GM12878 (cell line): Measurements from ENCODE around the gene LRRC23. TPM values are rescaled to one million over a fixed set of nuclear protein-coding genes. Genes with fewer than 3 reads are reported as not detected.
A peak's percentile ranks its signal among the peaks of the same experiment; 100 is the strongest.

Experiments
- ATAC-seq: fragments of 200-7000 bp; cut with Tn5 transposase; 3 replicates; pipeline ENCODE4 v1.9.1; 2020; ENCODE audit warnings: mild to moderate bottlenecking, moderate library complexity
- BruUV-seq: library from RNA; stranded (reverse); fragments of 400-500 nt; replicated peaks from 2 replicates; lab custom pipeline; 2021; lab: Mats Ljungman, UMichigan
- CTCF ChIA-PET: fragments of 300-600 bp; sonication (Branson Sonifier 250); formaldehyde crosslinking; extraction: SDS; loops from one replicate; lab custom pipeline; 2021; ENCODE audit warnings: inconsistent platforms; lab: Yijun Ruan, JAX
- POLR2A ChIA-PET: fragments of 350-600 bp; formaldehyde crosslinking; extraction: SDS; loops from one replicate; lab custom pipeline; 2021; ENCODE audit warnings: inconsistent platforms; lab: Charles Lee
- RAD21 ChIA-PET: fragments of 300-600 bp; sonication (Branson Sonifier 250); formaldehyde crosslinking; loops from one replicate; lab custom pipeline; 2023; ENCODE audit warnings: antibody characterized with exemption; ENCODE audit not compliant: unreplicated experiment; lab: Charles Lee
- SMC1A ChIA-PET: fragments of 300-600 bp; sonication (Branson Sonifier 250); formaldehyde crosslinking; loops from one replicate; lab custom pipeline; 2023; ENCODE audit not compliant: unreplicated experiment, uncharacterized antibody; lab: Charles Lee
- DNase-seq: peaks from one replicate; pipeline ENCODE4 v3.0.0-alpha.2; 2011; ENCODE audit warnings: low read depth, low spot score
- FAIRE-seq: peaks from 3 replicates; lab custom pipeline; 2011; peaks lifted over from hg19 to GRCh38; lab: Jason Lieb, UNC
- H2AFZ ChIP-seq: 2 replicates; pipeline ENCODE4 v1.6.0; 2011; ENCODE audit warnings: low read depth, low read length, control low read depth; ENCODE audit not compliant: control insufficient read depth
- H3K27ac ChIP-seq: 2 replicates; pipeline ENCODE4 v1.5.1; 2011; ENCODE audit warnings: control low read depth; ENCODE audit not compliant: control insufficient read depth, insufficient read depth
- H3K27me3 ChIP-seq, 2 experiments: replicated peaks in 1 of 2; 2 replicates each; pipeline versions ENCODE4 v1.6.0 to v1.6.1; 2011; ENCODE audit warnings: low read length in 1 of 2; ENCODE audit not compliant: control insufficient read depth in 2 of 2, insufficient read depth in 2 of 2
- H3K36me3 ChIP-seq, 2 experiments: 2 replicates each; pipeline ENCODE4 v1.5.1; 2011; ENCODE audit warnings: low read length in 1 of 2; ENCODE audit not compliant: control insufficient read depth in 2 of 2, insufficient read depth in 2 of 2
- H3K4me1 ChIP-seq: 2 replicates; pipeline ENCODE4 v1.6.1; 2011; ENCODE audit warnings: mild to moderate bottlenecking, low read length, moderate library complexity, mixed read lengths; ENCODE audit not compliant: control insufficient read depth, insufficient read depth
- H3K4me2 ChIP-seq: 2 replicates; pipeline ENCODE4 v1.6.0; 2011; ENCODE audit warnings: control low read depth; ENCODE audit not compliant: control insufficient read depth, insufficient read depth
- H3K4me3 ChIP-seq: fragments of 200-600 bp; sonication (generic); 2 replicates; pipeline ENCODE4 v1.5.1; 2016
- H3K79me2 ChIP-seq: 2 replicates; pipeline ENCODE4 v1.6.0; 2011; ENCODE audit warnings: low read length; ENCODE audit not compliant: control insufficient read depth, insufficient read depth
- H3K9ac ChIP-seq: 2 replicates; pipeline ENCODE4 v1.8.0; 2011; ENCODE audit warnings: low read length, control low read depth, mixed read lengths; ENCODE audit not compliant: control insufficient read depth, insufficient read depth
- H3K9me3 ChIP-seq: replicated peaks from 3 replicates; pipeline ENCODE4 v1.5.1; 2011; ENCODE audit warnings: mild to moderate bottlenecking, low read length; ENCODE audit not compliant: control insufficient read depth, insufficient read depth
- H4K20me1 ChIP-seq: 2 replicates; pipeline ENCODE4 v1.6.0; 2011; ENCODE audit not compliant: control insufficient read depth, insufficient read depth
- CHD1 ChIP-seq: IDR thresholded peaks from 2 replicates; pipeline ENCODE4 v1.6.1; 2012; ENCODE audit warnings: low read depth, low read length, improper control_type of control experiment
- NR2F1 ChIP-seq: fragments of 450-650 bp; conservative IDR thresholded peaks from 2 replicates; pipeline ENCODE4 v1.6.1; 2017; ENCODE audit warnings: mild to moderate bottlenecking
- RELA ChIP-seq: fragments of 450-650 bp; IDR thresholded peaks from 2 replicates; pipeline ENCODE4 v1.8.0; 2014; ENCODE audit warnings: borderline replicate concordance; ENCODE audit not compliant: partially characterized antibody
- WGBS: methylation state at CpG from one replicate; pipeline ENCODE4 v1.1.6; 2016; ENCODE audit warnings: low lambda C conversion rate; ENCODE audit not compliant: insufficient replicate concordance, insufficient coverage; ENCODE audit errors: missing lambda C conversion rate; 5-methylcytosine and 5-hydroxymethylcytosine counted together
- in situ Hi-C: fragments of 300-500 bp; cut with MboI; formaldehyde crosslinking; loops from 9 replicates; pipeline ENCODE4 v1.14.3; 2018; ENCODE audit warnings: mixed read lengths
- intact Hi-C: fragments of 100-400 bp; cut with micrococcal nuclease; formaldehyde crosslinking; loops from one replicate; pipeline ENCODE4 v1.14.2; 2022; ENCODE audit not compliant: unreplicated experiment
- polyA plus RNA-seq, 11 experiments: library from polyadenylated mRNA; depleted of rRNA in 4 of 11; unstranded in 6 of 11; stranded (reverse) in 5 of 11; fragments of >200 nt; fragmentation: Nextera tagmentation in 4 of 11; fragmentation: Illumina TruSeq in 1 of 11; extraction: Ambion mirVana in 4 of 11; extraction: Trizol in 1 of 11; gene quantifications; 1 replicate in 1 of 11; 2 replicates in 10 of 11; pipeline versions ENCODE4 v1.2.1 to v1.2.3, GENCODE V29; 2011 to 2016; ENCODE audit warnings: inconsistent platforms in 2 of 11, missing spikeins in 2 of 11, low read depth in 1 of 11
- total RNA-seq, 4 experiments: library from RNA; depleted of rRNA in 3 of 4; stranded (reverse); fragments of >200 nt in 3 of 4; fragmentation: Illumina TruSeq in 1 of 4; extraction: Trizol in 1 of 4; gene quantifications; 2 replicates each; pipeline versions ENCODE4 v1.2.1 to v1.2.3, GENCODE V29; 2013 to 2021
- TF ChIP-seq, protein P1 (sequence below): fragments of 450-650 bp; IDR thresholded peaks from 2 replicates; pipeline ENCODE4 v1.6.1; 2017; ENCODE audit warnings: mild to moderate bottlenecking
- TF ChIP-seq, protein P2 (sequence below): fragments of 450-650 bp; IDR thresholded peaks from 2 replicates; pipeline ENCODE4 v1.6.1; 2017; ENCODE audit warnings: borderline replicate concordance
- TF ChIP-seq, protein P3 (sequence below): fragments of 450-650 bp; IDR thresholded peaks from 2 replicates; pipeline ENCODE4 v1.6.1; 2016; ENCODE audit warnings: mild to moderate bottlenecking

LRRC23 gene
- total and polyA plus RNA-seq, 10 of the 15 experiments (the other 5 are each of a cell fraction or from before 2014, with no cell fraction given) = 1.4 to 6.9 (median 3.4) TPM

DNA sequence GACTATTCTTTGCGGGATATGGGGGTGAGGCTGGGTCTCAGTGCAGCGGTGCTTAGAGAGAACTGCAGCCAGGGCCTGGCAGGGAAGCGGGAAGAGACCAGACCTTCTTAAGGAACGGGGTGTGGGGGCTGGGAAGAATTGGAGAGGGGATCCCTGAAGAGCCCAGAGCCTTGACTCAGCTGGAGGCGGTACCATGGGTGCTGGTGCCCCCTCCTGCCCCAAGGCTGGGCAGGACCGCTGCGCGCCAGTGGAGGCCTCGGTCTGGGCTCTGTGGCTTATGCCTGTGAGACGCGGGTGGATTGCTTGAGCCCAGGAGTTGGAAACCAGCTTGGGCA lies 37.7 kb downstream of the LRRC23 start:
- Histone ChIP-seq H3K79me2 (peaks cover 26% of the 10 kb centered on the region), H3K9ac (no peak overlapping the region), H3K4me2 (no peak overlapping the region), H3K9me3 (no peaks in the 10 kb centered on the region), H3K4me1 (peaks cover 20% of the 10 kb centered on the region), H2AFZ (no peak overlapping the region), H4K20me1 (no peaks in the 10 kb centered on the region), H3K27ac (no peak overlapping the region), H3K27me3 (no peaks in the 10 kb centered on the region), H3K4me3 (no peak overlapping the region), H3K36me3 (peaks cover 2 to 3% of the 10 kb centered on the region in 2 experiments; a peak in 1 of 4 replicates)
- POLR2A ChIA-PET = interaction anchor here (3.8 to 17.8 kb wide), 2 partner anchors 18 kb away, joined by 19 to 524 read pairs; no protein-coding TSS in a partner anchor
- intact Hi-C loops (no loop called here), in situ Hi-C loops (no loop called here)
- RAD21 ChIA-PET = interaction anchor here (2.8 to 5.6 kb wide), 2 partner anchors 17 to 74 kb away, joined by 20 to 45 read pairs; partner anchors contain the start of gene TPI1
- ATAC-seq (no peak), FAIRE-seq (no peak), DNase-seq (no peak)
- SMC1A ChIA-PET = interaction anchor here (11.6 kb wide), 1 partner anchor 18 kb away, joined by 395 read pairs; no protein-coding TSS in a partner anchor
- WGBS = 96% methylated on average over 11 of the region's 11 CpGs
- CTCF ChIA-PET = interaction anchor here (11.6 kb wide), 1 partner anchor 18 kb away, joined by 645 read pairs; no protein-coding TSS in a partner anchor
- no peak for TF ChIP-seq CHD1
- no peak for TF ChIP-seq NR2F1
- TF ChIP-seq RELA = no peak
- TF ChIP-seq, protein P1, sequence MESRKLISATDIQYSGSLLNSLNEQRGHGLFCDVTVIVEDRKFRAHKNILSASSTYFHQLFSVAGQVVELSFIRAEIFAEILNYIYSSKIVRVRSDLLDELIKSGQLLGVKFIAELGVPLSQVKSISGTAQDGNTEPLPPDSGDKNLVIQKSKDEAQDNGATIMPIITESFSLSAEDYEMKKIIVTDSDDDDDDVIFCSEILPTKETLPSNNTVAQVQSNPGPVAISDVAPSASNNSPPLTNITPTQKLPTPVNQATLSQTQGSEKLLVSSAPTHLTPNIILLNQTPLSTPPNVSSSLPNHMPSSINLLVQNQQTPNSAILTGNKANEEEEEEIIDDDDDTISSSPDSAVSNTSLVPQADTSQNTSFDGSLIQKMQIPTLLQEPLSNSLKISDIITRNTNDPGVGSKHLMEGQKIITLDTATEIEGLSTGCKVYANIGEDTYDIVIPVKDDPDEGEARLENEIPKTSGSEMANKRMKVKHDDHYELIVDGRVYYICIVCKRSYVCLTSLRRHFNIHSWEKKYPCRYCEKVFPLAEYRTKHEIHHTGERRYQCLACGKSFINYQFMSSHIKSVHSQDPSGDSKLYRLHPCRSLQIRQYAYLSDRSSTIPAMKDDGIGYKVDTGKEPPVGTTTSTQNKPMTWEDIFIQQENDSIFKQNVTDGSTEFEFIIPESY = peak; percentile 51; the same call in 1 of the 2 replicates
- TF ChIP-seq, protein P2, sequence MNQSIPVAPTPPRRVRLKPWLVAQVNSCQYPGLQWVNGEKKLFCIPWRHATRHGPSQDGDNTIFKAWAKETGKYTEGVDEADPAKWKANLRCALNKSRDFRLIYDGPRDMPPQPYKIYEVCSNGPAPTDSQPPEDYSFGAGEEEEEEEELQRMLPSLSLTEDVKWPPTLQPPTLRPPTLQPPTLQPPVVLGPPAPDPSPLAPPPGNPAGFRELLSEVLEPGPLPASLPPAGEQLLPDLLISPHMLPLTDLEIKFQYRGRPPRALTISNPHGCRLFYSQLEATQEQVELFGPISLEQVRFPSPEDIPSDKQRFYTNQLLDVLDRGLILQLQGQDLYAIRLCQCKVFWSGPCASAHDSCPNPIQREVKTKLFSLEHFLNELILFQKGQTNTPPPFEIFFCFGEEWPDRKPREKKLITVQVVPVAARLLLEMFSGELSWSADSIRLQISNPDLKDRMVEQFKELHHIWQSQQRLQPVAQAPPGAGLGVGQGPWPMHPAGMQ = no peak
- TF ChIP-seq, protein P3, sequence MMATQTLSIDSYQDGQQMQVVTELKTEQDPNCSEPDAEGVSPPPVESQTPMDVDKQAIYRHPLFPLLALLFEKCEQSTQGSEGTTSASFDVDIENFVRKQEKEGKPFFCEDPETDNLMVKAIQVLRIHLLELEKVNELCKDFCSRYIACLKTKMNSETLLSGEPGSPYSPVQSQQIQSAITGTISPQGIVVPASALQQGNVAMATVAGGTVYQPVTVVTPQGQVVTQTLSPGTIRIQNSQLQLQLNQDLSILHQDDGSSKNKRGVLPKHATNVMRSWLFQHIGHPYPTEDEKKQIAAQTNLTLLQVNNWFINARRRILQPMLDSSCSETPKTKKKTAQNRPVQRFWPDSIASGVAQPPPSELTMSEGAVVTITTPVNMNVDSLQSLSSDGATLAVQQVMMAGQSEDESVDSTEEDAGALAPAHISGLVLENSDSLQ = no peak
- BruUV-seq = no TSS peak
